Skeletal muscle tissue (tissue), 4 donors: ENCODE measurements around the gene GPLD1. TPM values are rescaled to one million over a fixed set of nuclear protein-coding genes. Genes with fewer than 3 reads are reported as not detected.
"Not testable (repeated sequence)": the region's sequence is repeated elsewhere in the genome, so short reads cannot be mapped to it uniquely, and the experiment has no call there.

Source experiments
- H3K27ac ChIP-seq: one replicate; pipeline ENCODE4 v1.7.0; 2013; ENCODE audit warnings: mild to moderate bottlenecking, low read depth, low read length, inconsistent platforms
- H3K27me3 ChIP-seq, 3 donors: one replicate each; pipeline ENCODE4 v1.7.0; 2013; ENCODE audit warnings: low read length in 3 of 3; ENCODE audit not compliant: control insufficient read depth in 3 of 3, insufficient read depth in 3 of 3
- H3K36me3 ChIP-seq, 3 donors: one replicate each; pipeline ENCODE4 v1.7.0; 2013; ENCODE audit warnings: low read length in 3 of 3; ENCODE audit not compliant: control insufficient read depth in 3 of 3, insufficient read depth in 3 of 3
- H3K4me1 ChIP-seq, 3 donors: one replicate each; pipeline ENCODE4 v1.7.0; 2013; ENCODE audit warnings: low read length in 3 of 3, mild to moderate bottlenecking in 3 of 3; ENCODE audit not compliant: control insufficient read depth in 3 of 3, insufficient read depth in 3 of 3
- H3K4me3 ChIP-seq, 3 donors: one replicate each; pipeline ENCODE4 v1.7.0; 2013; ENCODE audit warnings: low read length in 3 of 3
- H3K9ac ChIP-seq, 3 donors: one replicate each; pipeline ENCODE4 v1.7.0; 2013; ENCODE audit warnings: low read length in 3 of 3, mild to moderate bottlenecking in 3 of 3, moderate library complexity in 2 of 3, low read depth in 1 of 3
- H3K9me3 ChIP-seq, 3 donors: one replicate each; pipeline ENCODE4 v1.7.0; 2013; ENCODE audit warnings: low read length in 3 of 3; ENCODE audit not compliant: control insufficient read depth in 3 of 3
- total RNA-seq: library from RNA; depleted of rRNA; stranded (reverse); fragments of >200 nt; gene quantifications from one replicate; pipeline ENCODE4 v1.2.3, GENCODE V29; 2014
- donor health status: Osteomylitis.

Gene GPLD1
- total RNA-seq, 1 donor from 2014 or later = 2.6 TPM

DNA sequence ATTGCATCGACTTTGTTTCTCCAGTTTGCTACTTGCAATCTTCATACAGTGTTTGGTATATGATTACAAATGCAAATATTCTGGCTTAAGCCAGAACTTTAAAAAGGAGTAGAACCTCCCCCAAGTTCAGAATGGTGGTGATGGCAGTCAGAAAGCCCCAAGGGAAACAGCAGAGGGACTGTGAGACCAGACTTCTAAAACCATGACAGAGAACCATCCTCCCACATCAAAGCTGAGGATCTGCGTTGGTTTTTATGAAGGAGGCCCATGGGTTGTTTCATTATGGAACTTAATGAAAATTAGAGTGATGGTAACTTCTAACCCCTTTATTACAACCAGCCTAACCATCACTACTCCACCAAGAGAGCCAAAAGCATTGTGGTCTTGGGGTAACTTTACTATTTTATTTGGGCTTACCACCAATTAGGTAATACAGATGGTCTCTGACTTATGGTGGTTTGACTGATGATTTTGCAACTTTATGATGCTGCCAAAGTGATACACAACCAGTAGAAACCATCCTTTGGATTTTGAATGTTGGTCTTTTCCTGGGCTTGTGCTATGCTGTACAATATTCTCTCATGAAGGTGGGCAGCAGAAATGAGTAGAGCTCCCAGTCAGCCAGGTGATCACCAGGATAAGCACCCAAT, 97.5 kb downstream of the GPLD1 start:
- no peaks in the 10 kb centered on the region for H3K9me3 ChIP-seq

DNA sequence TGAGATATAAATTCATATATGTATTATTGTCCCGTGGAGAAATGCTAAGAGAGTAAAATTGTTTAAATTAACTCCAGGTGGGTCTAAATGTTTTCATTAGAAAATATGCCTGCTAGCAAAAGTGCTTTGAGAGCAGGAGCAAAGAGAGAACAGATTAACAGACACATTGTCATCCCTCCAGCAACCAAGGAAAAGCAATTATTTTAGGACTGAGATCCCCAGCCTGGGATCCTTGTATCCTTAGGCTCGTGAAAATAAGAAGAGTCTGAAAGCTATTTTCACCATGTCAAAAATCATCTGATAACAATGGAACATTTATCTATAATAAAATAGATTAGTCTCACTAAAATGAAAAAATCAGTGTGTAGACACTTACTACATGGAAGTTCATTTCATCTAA, 98.2 kb downstream of the GPLD1 start:
- no peaks in the 10 kb centered on the region for H3K36me3 ChIP-seq
- no peak overlapping the region for H3K4me3 ChIP-seq
- H3K27me3 ChIP-seq = no peaks in the 10 kb centered on the region
- H3K9me3 ChIP-seq = no peaks in the 10 kb centered on the region
- no peak overlapping the region for H3K27ac ChIP-seq
- H3K9ac ChIP-seq = no peak overlapping the region
- H3K4me1 ChIP-seq = peaks cover 4 to 14% (median 8%) of the 10 kb centered on the region in 3 donors

More for the DNA sequence above, 97.5 kb downstream of the GPLD1 start:
- no peaks in the 10 kb centered on the region for H3K36me3 ChIP-seq
- no peak overlapping the region for H3K27ac ChIP-seq
- H3K9ac ChIP-seq = no peak overlapping the region
- no peaks in the 10 kb centered on the region for H3K27me3 ChIP-seq
- H3K4me3 ChIP-seq = no peak overlapping the region
- H3K4me1 ChIP-seq = peaks cover 4 to 14% (median 8%) of the 10 kb centered on the region in 3 donors

DNA sequence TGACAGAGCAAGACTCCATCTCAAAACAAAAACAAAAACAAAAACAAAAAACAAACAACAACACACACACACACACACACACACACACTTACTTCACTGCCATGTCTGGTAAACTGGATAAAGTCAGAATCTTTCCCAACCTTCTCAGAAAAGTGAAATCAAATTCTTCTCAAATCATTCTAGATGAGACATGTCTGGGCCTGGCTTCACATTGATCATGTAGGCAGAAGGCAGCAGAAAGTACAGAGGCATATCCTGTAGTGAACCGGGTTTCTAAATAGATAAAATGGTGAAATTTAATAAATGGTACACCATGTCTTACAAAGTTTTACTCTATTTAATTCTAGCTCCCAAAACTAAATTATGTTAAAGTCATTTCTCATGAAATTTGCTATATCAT, 101.6 kb downstream of the GPLD1 start:
- Histone ChIP-seq H3K4me1 (no peaks in the 10 kb centered on the region), H3K27ac (no peak overlapping the region), H3K4me3 (no peak overlapping the region), H3K9me3 (no peaks in the 10 kb centered on the region), H3K9ac (no peak overlapping the region), H3K36me3 (no peaks in the 10 kb centered on the region), H3K27me3 (no peaks in the 10 kb centered on the region)

DNA sequence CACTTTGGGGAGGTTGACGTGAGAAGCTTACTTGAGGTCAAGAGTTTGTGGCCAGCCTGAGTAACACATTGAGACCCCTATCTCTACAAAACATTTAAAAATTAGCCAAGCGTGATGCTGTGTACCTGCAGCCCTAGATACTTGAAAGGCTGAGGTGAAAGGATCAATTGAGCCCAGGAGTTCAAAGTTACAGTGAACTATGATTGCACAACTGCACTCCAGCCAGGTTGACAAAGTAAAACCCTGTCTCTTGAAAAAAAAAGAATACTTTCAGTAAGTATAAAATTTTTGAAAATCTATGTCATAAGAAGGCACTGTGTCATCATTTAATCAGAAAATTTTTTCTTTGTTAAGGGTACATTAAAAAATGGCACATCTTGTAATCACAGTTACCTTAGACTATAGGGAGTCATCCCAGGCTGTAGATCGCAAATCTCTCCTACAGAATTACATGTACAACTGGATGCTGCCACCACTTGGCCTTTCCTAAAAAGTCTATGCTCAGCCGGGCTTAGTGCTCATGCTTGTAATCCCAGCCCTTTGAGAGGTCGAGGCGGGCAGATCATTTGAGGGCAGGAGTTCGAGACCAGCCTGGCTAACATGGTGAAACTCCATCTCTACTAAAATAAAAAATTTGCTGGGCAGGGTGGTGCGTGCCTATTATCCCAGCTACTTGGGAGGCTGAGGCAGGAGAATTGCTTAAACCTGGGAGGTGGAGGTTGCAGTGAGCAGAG, 103.7 kb downstream of the GPLD1 start:
- no peak overlapping the region for H3K9ac ChIP-seq
- H3K4me3 ChIP-seq = no peak overlapping the region
- no peaks in the 10 kb centered on the region for H3K27me3 ChIP-seq
- no peaks in the 10 kb centered on the region for H3K36me3 ChIP-seq
- no peaks in the 10 kb centered on the region for H3K9me3 ChIP-seq
- no peak overlapping the region for H3K27ac ChIP-seq
- no peaks in the 10 kb centered on the region for H3K4me1 ChIP-seq

DNA sequence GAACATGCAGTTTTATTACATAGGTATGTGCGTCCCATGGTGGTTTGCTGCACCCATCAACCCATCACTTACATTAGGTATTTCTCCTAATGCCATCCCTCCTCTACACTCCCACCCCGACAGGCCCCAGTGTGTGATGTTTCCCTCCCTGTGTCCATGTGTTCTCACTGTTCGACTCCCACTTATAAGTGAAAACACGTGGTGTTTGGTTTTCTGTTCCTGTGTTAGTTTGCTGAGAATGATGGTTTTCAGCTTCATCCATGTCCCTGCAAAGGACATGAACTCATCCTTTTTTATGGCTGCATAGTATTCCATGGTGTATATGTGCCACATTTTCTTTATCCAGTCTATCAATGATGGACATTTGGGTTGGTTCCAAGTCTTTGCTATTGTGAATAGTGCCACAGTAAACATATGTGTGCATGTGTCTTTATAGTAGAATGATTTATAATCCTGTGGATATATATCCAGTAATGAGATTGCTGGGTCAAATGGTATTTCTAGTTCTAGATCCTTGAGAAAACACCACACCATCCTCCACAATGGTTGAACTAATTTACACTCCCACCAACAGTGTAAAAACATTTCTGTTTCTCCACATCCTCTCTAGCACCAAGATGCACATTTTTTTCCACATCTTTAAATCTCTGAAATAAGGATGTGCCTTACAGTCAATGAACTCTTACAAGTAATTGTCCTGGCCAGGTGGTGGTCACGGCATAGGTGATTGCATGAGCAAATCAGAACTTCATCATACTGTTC, 104.8 kb downstream of the GPLD1 start:
- H3K27me3 ChIP-seq, H3K4me1 ChIP-seq, H3K9ac ChIP-seq, H3K36me3 ChIP-seq, H3K4me3 ChIP-seq, H3K27ac ChIP-seq, H3K9me3 ChIP-seq: not testable (repeated sequence)

DNA sequence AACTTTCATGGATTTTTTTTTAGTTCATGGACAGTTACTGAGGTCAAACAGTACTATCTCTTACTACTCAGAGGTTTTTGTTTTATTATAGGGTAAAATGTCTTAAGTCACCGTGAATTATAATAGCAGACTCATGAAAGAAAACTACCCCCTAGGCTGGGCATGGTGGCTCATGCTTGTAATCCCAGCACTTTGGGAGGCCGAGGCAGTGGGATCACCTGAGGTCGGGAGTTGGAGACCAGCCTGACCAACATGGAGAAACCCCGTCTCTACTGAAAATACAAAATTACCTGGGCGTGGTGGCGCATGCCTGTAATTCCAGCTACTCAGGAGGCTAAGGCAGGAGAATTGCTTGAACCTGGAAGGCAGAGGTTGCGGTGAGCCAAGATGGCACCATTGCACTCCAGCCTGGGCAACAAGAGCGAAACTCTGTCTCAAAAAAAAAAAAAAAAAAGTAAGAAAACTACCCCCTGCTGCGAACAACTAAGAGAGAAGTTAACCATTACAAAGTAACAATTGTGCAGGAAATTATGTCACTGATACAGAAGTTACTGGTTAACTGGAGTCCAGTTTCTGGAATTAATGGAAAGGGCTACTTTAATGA, 106.4 kb downstream of the GPLD1 start:
- not testable (repeated sequence) for H3K9ac ChIP-seq, H3K36me3 ChIP-seq, H3K4me1 ChIP-seq, H3K4me3 ChIP-seq, H3K27ac ChIP-seq, H3K9me3 ChIP-seq, H3K27me3 ChIP-seq

DNA sequence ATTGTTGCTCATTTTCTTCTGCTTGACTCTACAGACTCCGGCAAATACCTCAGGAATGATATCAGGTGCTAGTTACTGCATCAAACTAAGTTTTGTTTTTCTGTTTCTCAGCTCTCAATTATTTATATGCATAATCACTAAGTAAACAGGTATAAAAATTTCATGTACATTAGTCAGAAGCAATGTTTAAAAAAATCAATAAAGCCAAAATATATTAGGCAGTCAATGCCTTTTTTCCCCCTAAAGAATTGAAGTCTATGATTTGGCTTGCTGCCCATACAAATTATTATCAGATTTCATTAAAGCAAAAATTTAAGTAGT, 107.2 kb downstream of the GPLD1 start:
- Histone ChIP-seq H3K4me3 (no peak overlapping the region), H3K36me3 (no peaks in the 10 kb centered on the region), H3K4me1 (no peaks in the 10 kb centered on the region)

DNA sequence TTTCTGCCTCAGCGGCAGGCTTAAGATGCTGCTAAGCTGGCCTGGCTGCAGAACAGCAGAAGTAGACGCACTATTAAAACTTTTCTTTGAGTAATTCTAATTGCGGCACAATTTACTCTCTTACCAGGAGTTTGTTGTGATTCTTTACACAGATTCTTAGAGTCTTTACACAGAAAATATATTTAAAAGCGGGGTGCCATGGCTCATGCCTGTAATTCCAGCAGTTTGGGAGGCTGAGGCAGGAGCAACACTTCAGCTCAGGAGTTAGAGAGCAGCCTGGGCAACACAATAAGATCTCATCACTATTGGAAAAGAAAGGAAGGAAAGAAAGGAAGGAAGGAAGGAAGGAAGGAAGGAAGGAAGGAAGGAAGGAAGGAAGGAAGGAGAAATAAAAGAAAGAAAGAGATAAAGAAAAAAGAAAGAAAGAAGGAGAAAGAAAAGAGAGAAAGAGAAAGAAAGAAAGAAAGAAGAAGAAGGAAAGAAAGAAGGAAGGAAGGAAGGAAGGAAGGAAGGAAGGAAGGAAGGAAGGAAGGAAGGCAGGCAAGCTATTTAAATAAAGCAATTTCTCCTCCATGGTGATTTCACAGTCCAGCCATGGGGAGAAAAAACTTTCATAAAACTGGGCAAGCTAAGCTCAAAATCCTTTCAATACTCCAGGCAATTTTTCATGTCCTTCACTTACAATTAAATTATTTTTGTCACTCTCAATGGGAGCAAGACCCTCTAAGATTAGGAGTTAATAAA, 107.7 kb downstream of the GPLD1 start:
- no peak overlapping the region for H3K9ac ChIP-seq
- no peaks in the 10 kb centered on the region for H3K4me1 ChIP-seq
- no peaks in the 10 kb centered on the region for H3K36me3 ChIP-seq
- H3K9me3 ChIP-seq = no peaks in the 10 kb centered on the region
- H3K27ac ChIP-seq = no peak overlapping the region
- no peak overlapping the region for H3K4me3 ChIP-seq
- no peaks in the 10 kb centered on the region for H3K27me3 ChIP-seq

More for the DNA sequence above, 107.2 kb downstream of the GPLD1 start:
- no peaks in the 10 kb centered on the region for H3K9me3 ChIP-seq
- H3K9ac ChIP-seq = no peak overlapping the region
- H3K27ac ChIP-seq = no peak overlapping the region
- H3K27me3 ChIP-seq = no peaks in the 10 kb centered on the region

DNA sequence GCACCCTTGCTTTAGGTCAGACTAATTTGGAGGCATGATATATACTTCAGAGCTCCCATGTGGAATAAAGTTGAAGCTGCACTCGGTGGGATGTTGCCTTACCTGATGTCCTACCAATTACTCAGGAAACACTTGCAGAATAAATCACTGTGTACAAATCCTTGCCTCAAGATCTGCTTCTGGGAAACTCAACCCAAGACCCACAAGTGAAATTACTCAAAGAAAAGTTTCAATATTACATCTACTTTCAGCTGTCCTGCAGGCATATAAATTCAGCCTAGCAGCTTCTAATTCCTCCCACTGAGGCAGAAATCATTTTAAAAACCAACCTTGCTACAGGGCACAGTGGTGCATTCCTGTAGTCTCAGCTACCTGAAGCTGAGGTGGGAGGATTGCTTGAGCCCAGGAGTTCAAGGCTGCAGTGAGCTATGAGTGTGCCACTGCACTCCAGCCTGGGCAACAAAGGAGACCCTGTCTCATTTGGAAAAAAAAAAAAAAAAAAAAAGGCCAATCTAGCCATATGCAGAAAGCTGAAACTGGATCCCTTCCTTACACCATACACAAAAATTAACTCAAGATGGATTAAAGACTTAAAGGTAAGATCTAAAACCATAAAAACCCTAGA, 110.8 kb downstream of the GPLD1 start:
- Histone ChIP-seq H3K4me3 (no peak overlapping the region), H3K4me1 (no peaks in the 10 kb centered on the region), H3K9me3 (no peaks in the 10 kb centered on the region), H3K36me3 (no peaks in the 10 kb centered on the region), H3K9ac (no peak overlapping the region), H3K27me3 (peaks cover 0 to 3% (median 0%) of the 10 kb centered on the region in 3 donors), H3K27ac (no peak overlapping the region)
